Hepatocyte (in vitro differentiated cells): ENCODE data around the gene HELZ2.

Experiments
- EZH2 ChIP-seq: fragments of 200-600 bp; sonication (generic); IDR thresholded peaks from 2 replicates; pipeline ENCODE4 v1.6.1; 2016; ENCODE audit warnings: antibody characterized with exemption, mild to moderate bottlenecking, borderline replicate concordance
- EZH2phosphoT487 ChIP-seq: fragments of 200-600 bp; sonication (generic); IDR thresholded peaks from one replicate; pipeline ENCODE4 v1.6.1; 2018; ENCODE audit warnings: antibody characterized with exemption, mild to moderate bottlenecking, low read depth, moderate library complexity; ENCODE audit not compliant: unreplicated experiment, severe bottlenecking
- TF ChIP-seq, protein P1 (sequence below): fragments of 200-600 bp; sonication (generic); IDR thresholded peaks from 2 replicates; pipeline ENCODE4 v1.5.1; 2016; ENCODE audit warnings: antibody characterized with exemption, mild to moderate bottlenecking; ENCODE audit not compliant: poor library complexity

DNA sequence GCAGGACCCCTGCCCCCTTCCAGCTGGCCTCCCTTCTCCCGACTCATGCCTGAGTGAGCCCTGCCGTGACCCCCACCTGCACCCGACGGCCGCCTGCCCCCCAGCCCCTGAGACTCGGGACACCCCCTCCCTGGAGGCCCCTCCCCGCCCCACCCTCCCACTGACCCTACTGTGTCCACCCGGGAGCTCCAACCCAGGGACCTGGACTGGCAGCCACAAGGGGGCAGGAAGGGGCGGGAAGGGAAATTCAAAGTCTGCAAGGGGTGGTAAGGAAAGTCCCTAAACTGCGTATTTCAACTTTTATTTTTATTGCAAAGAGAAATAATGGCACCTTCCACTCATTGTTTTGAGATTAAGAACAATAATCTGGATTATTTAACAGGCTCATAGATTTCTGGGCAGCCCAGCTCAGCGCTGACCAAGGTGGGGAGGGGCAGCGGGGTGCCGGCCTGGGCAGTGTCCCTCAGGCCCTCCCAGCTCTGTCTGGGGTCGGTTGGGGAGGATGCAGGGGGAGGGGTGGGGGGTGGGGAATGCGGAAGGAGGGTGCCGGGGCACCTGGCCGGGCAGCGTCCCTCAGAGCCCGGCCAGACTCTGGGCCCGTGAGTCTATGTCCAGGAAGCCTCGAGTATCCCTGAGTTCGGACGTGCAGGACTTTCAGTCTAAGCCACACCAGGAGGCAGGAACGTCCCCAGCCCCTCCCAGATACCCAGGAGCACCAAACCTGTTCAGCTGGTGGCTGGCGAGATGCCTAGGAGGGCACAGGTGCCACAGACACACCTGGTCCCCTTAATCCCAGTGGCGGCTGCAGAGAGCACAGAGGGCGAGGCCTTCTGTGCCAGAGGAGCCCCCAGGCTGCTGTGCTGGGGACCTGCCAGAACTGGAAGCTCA lies 35.6 kb downstream of the HELZ2 start:
- TF ChIP-seq, protein P1, sequence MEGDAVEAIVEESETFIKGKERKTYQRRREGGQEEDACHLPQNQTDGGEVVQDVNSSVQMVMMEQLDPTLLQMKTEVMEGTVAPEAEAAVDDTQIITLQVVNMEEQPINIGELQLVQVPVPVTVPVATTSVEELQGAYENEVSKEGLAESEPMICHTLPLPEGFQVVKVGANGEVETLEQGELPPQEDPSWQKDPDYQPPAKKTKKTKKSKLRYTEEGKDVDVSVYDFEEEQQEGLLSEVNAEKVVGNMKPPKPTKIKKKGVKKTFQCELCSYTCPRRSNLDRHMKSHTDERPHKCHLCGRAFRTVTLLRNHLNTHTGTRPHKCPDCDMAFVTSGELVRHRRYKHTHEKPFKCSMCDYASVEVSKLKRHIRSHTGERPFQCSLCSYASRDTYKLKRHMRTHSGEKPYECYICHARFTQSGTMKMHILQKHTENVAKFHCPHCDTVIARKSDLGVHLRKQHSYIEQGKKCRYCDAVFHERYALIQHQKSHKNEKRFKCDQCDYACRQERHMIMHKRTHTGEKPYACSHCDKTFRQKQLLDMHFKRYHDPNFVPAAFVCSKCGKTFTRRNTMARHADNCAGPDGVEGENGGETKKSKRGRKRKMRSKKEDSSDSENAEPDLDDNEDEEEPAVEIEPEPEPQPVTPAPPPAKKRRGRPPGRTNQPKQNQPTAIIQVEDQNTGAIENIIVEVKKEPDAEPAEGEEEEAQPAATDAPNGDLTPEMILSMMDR = no peak
- TF ChIP-seq EZH2 (no peak), EZH2phosphoT487 (no peak)
